NCI-H1417 treated with DMSO at 0.1 percent for 48 hours (cell line): ENCODE results near the gene PGAP2.
"Not testable (repeated sequence)": the region's sequence is repeated elsewhere in the genome, so short reads cannot be mapped to it uniquely, and the experiment has no call there.

Source experiments
- DNase-seq: peaks from one replicate; lab custom pipeline; 2025; lab: John Stamatoyannopoulos, UW

PGAP2 gene

GRCh38 chr11:3855808-3856491 is 47.6 kb downstream of the PGAP2 start:
- no peak for DNase-seq

- DNase-seq = no peak
These were observed 48.6 kb downstream of the PGAP2 start for GRCh38 chr11:3856856-3857553.

- DNase-seq = no peak
These were observed 49.3 kb downstream of the PGAP2 start for GRCh38 chr11:3857628-3858027.

- no peak for DNase-seq
These were observed 51.1 kb downstream of the PGAP2 start for GRCh38 chr11:3859373-3859881.

- DNase-seq = no peak
These were observed 52.0 kb downstream of the PGAP2 start for GRCh38 chr11:3860375-3860774.

GRCh38 chr11:3860898-3861393 is 52.6 kb downstream of the PGAP2 start:
- not testable (repeated sequence) for DNase-seq

GRCh38 chr11:3861683-3862082 is 53.3 kb downstream of the PGAP2 start:
- no peak for DNase-seq

GRCh38 chr11:3865388-3866193 is 57.2 kb downstream of the PGAP2 start:
- no peak for DNase-seq

- DNase-seq = no peak
These were observed 57.8 kb downstream of the PGAP2 start for GRCh38 chr11:3866206-3866605.

GRCh38 chr11:3866836-3867208 is 58.5 kb downstream of the PGAP2 start:
- no peak for DNase-seq

GRCh38 chr11:3867209-3868091 is 59.1 kb downstream of the PGAP2 start:
- no peak for DNase-seq

- DNase-seq = no peak
These were observed 65.5 kb downstream of the PGAP2 start for GRCh38 chr11:3873712-3874349.
